DND-41 (cell line): ENCODE measurements around the gene SLC23A2.
"Not testable (repeated sequence)": the region's sequence is repeated elsewhere in the genome, so short reads cannot be mapped to it uniquely, and the experiment has no call there.

Experiments used
- ATAC-seq: fragments of 200-7000 bp; cut with Tn5 transposase; 3 replicates; pipeline ENCODE4 v1.9.1; 2021; ENCODE audit warnings: low read depth; ENCODE audit not compliant: insufficient read depth
- DNase-seq: peaks from one replicate; pipeline ENCODE4 v3.0.0-alpha.2; 2020
- H2AFZ ChIP-seq: 2 replicates; pipeline ENCODE4 v1.6.0; 2012; ENCODE audit warnings: low read depth, low read length
- H3K27ac ChIP-seq: 2 replicates; pipeline ENCODE4 v1.5.1; 2012; ENCODE audit warnings: low read length, inconsistent platforms
- H3K27me3 ChIP-seq: fragments of 200-600 bp; sonication (generic); 2 replicates; pipeline ENCODE4 v1.6.0; 2012; ENCODE audit warnings: low read length, mild to moderate bottlenecking, inconsistent platforms; ENCODE audit not compliant: insufficient read depth, poor library complexity
- H3K36me3 ChIP-seq: 2 replicates; pipeline ENCODE4 v1.5.1; 2012; ENCODE audit warnings: low read length, inconsistent platforms; ENCODE audit not compliant: insufficient read depth
- H3K4me1 ChIP-seq: 2 replicates; pipeline ENCODE4 v1.5.1; 2012; ENCODE audit warnings: mild to moderate bottlenecking, low read length; ENCODE audit not compliant: insufficient read depth
- H3K4me2 ChIP-seq: 2 replicates; pipeline ENCODE4 v1.6.0; 2012; ENCODE audit warnings: mild to moderate bottlenecking, moderate library complexity, low read length, inconsistent platforms; ENCODE audit not compliant: insufficient read depth
- H3K4me3 ChIP-seq, 2 experiments: fragments of 200-600 bp in 1 of 2; shearing (Covaris generic) in 1 of 2; 2 replicates each; pipeline ENCODE4 v1.5.1; 2012 to 2016; ENCODE audit warnings: inconsistent platforms in 2 of 2, low read length in 2 of 2, mild to moderate bottlenecking in 2 of 2, low read depth in 1 of 2, moderate library complexity in 1 of 2
- H3K79me2 ChIP-seq: 2 replicates; pipeline ENCODE4 v1.6.0; 2012; ENCODE audit warnings: low read length, inconsistent platforms; ENCODE audit not compliant: insufficient read depth
- H3K9ac ChIP-seq: 2 replicates; pipeline ENCODE4 v1.6.0; 2012; ENCODE audit warnings: low read depth, mild to moderate bottlenecking, inconsistent platforms, low read length, moderate library complexity
- H3K9me3 ChIP-seq: 2 replicates; pipeline ENCODE4 v1.5.1; 2012; ENCODE audit warnings: low read length, moderate library complexity, mild to moderate bottlenecking, inconsistent platforms; ENCODE audit not compliant: insufficient read depth, severe bottlenecking
- H4K20me1 ChIP-seq: 2 replicates; pipeline ENCODE4 v1.6.0; 2012; ENCODE audit warnings: low read length; ENCODE audit not compliant: insufficient read depth
- CTCF ChIP-seq: IDR thresholded peaks from 2 replicates; pipeline ENCODE4 v1.5.1; 2012; ENCODE audit warnings: borderline replicate concordance, low read length, moderate library complexity, mild to moderate bottlenecking; ENCODE audit not compliant: poor library complexity, severe bottlenecking; ENCODE audit errors: extremely low read depth
- EZH2 ChIP-seq: IDR thresholded peaks from 3 replicates; pipeline ENCODE4 v1.6.1; 2012; ENCODE audit warnings: borderline replicate concordance, low read depth, mild to moderate bottlenecking, moderate library complexity, low read length, inconsistent platforms; ENCODE audit not compliant: severe bottlenecking

SLC23A2 gene

DNA sequence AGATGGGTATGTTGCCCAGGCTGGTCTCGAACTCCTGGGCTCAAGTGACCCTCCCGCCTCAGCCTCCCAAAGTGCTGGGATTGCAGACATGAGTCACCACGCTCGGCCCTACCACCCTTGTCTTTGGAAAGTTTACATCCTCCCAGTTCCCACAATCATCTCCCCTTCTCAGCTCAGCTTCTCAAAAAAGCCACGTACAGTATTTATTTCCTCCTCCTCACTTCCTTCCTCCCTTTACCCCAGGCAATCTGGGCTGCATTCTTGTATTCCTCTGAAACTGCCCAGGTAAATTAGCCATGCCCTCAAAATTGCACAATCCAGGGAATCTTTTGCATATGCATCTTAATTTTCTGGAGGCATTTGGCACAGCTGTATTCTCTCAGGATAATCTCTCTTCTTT is 7.4 kb upstream of the SLC23A2 start:
- Histone ChIP-seq H3K4me2 (no peak overlapping the region), H3K27ac (no peak overlapping the region), H4K20me1 (no peaks in the 10 kb centered on the region), H3K79me2 (no peaks in the 10 kb centered on the region), H3K27me3 (no peaks in the 10 kb centered on the region), H3K9me3 (no peaks in the 10 kb centered on the region), H3K4me1 (no peaks in the 10 kb centered on the region), H3K36me3 (no peaks in the 10 kb centered on the region), H2AFZ (no peak overlapping the region), H3K9ac (no peak overlapping the region), H3K4me3 (no peak overlapping the region)
- no peak for TF ChIP-seq EZH2
- no peak for TF ChIP-seq CTCF
- DNase-seq (no peak), ATAC-seq (no peak)

GRCh38 chr20:5005326-5005725 is 4.0 kb upstream of the SLC23A2 start:
- ATAC-seq (no peak), DNase-seq (no peak)
- no peak for TF ChIP-seq CTCF
- TF ChIP-seq EZH2, result no peak
- no peak overlapping the region for H3K27ac ChIP-seq
- H3K36me3 ChIP-seq, result no peaks in the 10 kb centered on the region
- H3K27me3 ChIP-seq, result no peaks in the 10 kb centered on the region
- H3K9me3 ChIP-seq, result no peaks in the 10 kb centered on the region
- peaks cover 8% of the 10 kb centered on the region for H3K79me2 ChIP-seq
- H3K4me3 ChIP-seq, result no peak overlapping the region
- no peak overlapping the region for H3K9ac ChIP-seq
- peaks cover 13% of the 10 kb centered on the region for H3K4me1 ChIP-seq
- peaks cover 4% of the 10 kb centered on the region; the same call in 1 of the 2 replicates for H4K20me1 ChIP-seq
- H2AFZ ChIP-seq, result no peak overlapping the region
- no peak overlapping the region for H3K4me2 ChIP-seq

GRCh38 chr20:5004825-5005224 is 3.5 kb upstream of the SLC23A2 start:
- not testable (repeated sequence) for H3K9me3 ChIP-seq, H4K20me1 ChIP-seq, H2AFZ ChIP-seq, H3K36me3 ChIP-seq, H3K4me2 ChIP-seq, DNase-seq, ATAC-seq, H3K27me3 ChIP-seq, H3K4me3 ChIP-seq, H3K27ac ChIP-seq, H3K9ac ChIP-seq
- peaks cover 18% of the 10 kb centered on the region for H3K4me1 ChIP-seq
- H3K79me2 ChIP-seq, result peaks cover 13% of the 10 kb centered on the region

- no peak overlapping the region for H3K4me3 ChIP-seq
- TF ChIP-seq CTCF, result no peak
- no peak for TF ChIP-seq EZH2
- H4K20me1 ChIP-seq, result peaks cover 13% of the 10 kb centered on the region; the same call in 1 of the 2 replicates
- ATAC-seq (no peak), DNase-seq (no peak)
- H3K4me2 ChIP-seq, result no peak overlapping the region
- H2AFZ ChIP-seq, result no peak overlapping the region
- H3K4me1 ChIP-seq, result peaks cover 29% of the 10 kb centered on the region
- peaks cover 25% of the 10 kb centered on the region for H3K79me2 ChIP-seq
- H3K27ac ChIP-seq, result no peak overlapping the region
- H3K9me3 ChIP-seq, result no peaks in the 10 kb centered on the region
- no peak overlapping the region for H3K9ac ChIP-seq
- no peaks in the 10 kb centered on the region for H3K27me3 ChIP-seq
- H3K36me3 ChIP-seq, result no peaks in the 10 kb centered on the region
Measured at GRCh38 chr20:5003626-5004025, 2.3 kb upstream of the SLC23A2 start.
